WTC11 (cell line): ENCODE measurements around the gene ATP13A5. TPM values are rescaled to one million over a fixed set of nuclear protein-coding genes. Genes with fewer than 3 reads are reported as not detected.

Experiments used
- ATAC-seq: fragments of 200-7000 bp; cut with Tn5 transposase; 2 replicates; pipeline ENCODE4 v1.10.0; 2021; ENCODE audit warnings: mild to moderate bottlenecking, moderate library complexity
- CTCF ChIA-PET: fragments of 300-600 bp; sonication (Branson Sonifier 250); formaldehyde crosslinking; loops from one replicate; lab custom pipeline; 2021; ENCODE audit warnings: antibody characterized with exemption; lab: Charles Lee
- POLR2A ChIA-PET: fragments of 350-600 bp; sonication (Branson Sonifier 250); formaldehyde crosslinking; loops from one replicate; lab custom pipeline; 2021; ENCODE audit warnings: antibody characterized with exemption; lab: Charles Lee
- DNase-seq: peaks from one replicate; pipeline ENCODE4 v3.0.0; 2021; ENCODE audit warnings: low spot score
- H3K27ac Mint-ChIP-seq: 2 replicates; pipeline ENCODE4 v1.8.0; 2021; ENCODE audit warnings: mixed read lengths
- H3K27me3 Mint-ChIP-seq: 2 replicates; pipeline ENCODE4 v1.8.0; 2021; ENCODE audit warnings: low read depth, mild to moderate bottlenecking, moderate library complexity, mixed read lengths
- H3K36me3 Mint-ChIP-seq: 2 replicates; pipeline ENCODE4 v1.8.0; 2021; ENCODE audit warnings: mixed read lengths
- H3K4me1 Mint-ChIP-seq: 2 replicates; pipeline ENCODE4 v1.8.0; 2022; ENCODE audit warnings: mixed read lengths
- H3K4me3 Mint-ChIP-seq: 2 replicates; pipeline ENCODE4 v1.8.0; 2021; ENCODE audit warnings: mild to moderate bottlenecking, moderate library complexity, mixed read lengths
- H3K9me3 Mint-ChIP-seq: 2 replicates; pipeline ENCODE4 v1.8.0; 2021; ENCODE audit warnings: mixed read lengths
- CREB1 ChIP-seq: sonication (generic); formaldehyde crosslinking; IDR thresholded peaks from 2 replicates; pipeline ENCODE4 v1.8.0; 2023; ENCODE audit warnings: mild to moderate bottlenecking, missing genetic modification reagents
- CREM ChIP-seq: sonication (generic); formaldehyde crosslinking; IDR thresholded peaks from 2 replicates; pipeline ENCODE4 v1.8.1; 2022; ENCODE audit warnings: mild to moderate bottlenecking, missing genetic modification reagents, moderate library complexity
- EMX1 ChIP-seq: fragments of 250-450 bp; sonication (Bioruptor Pico); IDR thresholded peaks from 2 replicates; pipeline ENCODE4 v1.8.0; 2021; ENCODE audit warnings: mild to moderate bottlenecking
- FOXJ3 ChIP-seq: sonication (generic); formaldehyde crosslinking; IDR thresholded peaks from 2 replicates; pipeline ENCODE4 v1.9.0; 2021; ENCODE audit warnings: missing genetic modification reagents, mild to moderate bottlenecking, borderline replicate concordance
- JAZF1 ChIP-seq: fragments of 250-450 bp; sonication (Bioruptor Pico); IDR thresholded peaks from 2 replicates; pipeline ENCODE4 v1.9.0; 2021; ENCODE audit warnings: moderate library complexity, mild to moderate bottlenecking, inconsistent platforms
- KAT7 ChIP-seq: sonication (generic); formaldehyde crosslinking; IDR thresholded peaks from 2 replicates; pipeline ENCODE4 v1.8.1; 2023; ENCODE audit warnings: missing genetic modification reagents, mild to moderate bottlenecking, borderline replicate concordance
- MYBL2 ChIP-seq: sonication (generic); formaldehyde crosslinking; IDR thresholded peaks from 2 replicates; pipeline ENCODE4 v1.8.1; 2023; ENCODE audit warnings: mild to moderate bottlenecking, moderate library complexity, missing genetic modification reagents
- NR2C2 ChIP-seq: sonication (generic); formaldehyde crosslinking; IDR thresholded peaks from 2 replicates; pipeline ENCODE4 v1.8.0; 2022; ENCODE audit warnings: mild to moderate bottlenecking, missing genetic modification reagents
- SMAD3 ChIP-seq: sonication (generic); formaldehyde crosslinking; IDR thresholded peaks from 2 replicates; pipeline ENCODE4 v1.8.0; 2022; ENCODE audit warnings: missing genetic modification reagents, mild to moderate bottlenecking, borderline replicate concordance
- TCF7 ChIP-seq: sonication (generic); formaldehyde crosslinking; IDR thresholded peaks from 2 replicates; pipeline ENCODE4 v1.8.0; 2022; ENCODE audit warnings: mild to moderate bottlenecking, low read depth, missing genetic modification reagents, moderate library complexity
- TEAD4 ChIP-seq: sonication (generic); formaldehyde crosslinking; IDR thresholded peaks from 2 replicates; pipeline ENCODE4 v1.8.0; 2022; ENCODE audit warnings: mild to moderate bottlenecking, missing genetic modification reagents
- ZNF138 ChIP-seq: sonication (generic); formaldehyde crosslinking; conservative IDR thresholded peaks from 2 replicates; pipeline ENCODE4 v1.8.1; 2022; ENCODE audit warnings: mild to moderate bottlenecking, moderate library complexity, missing genetic modification reagents
- ZNF263 ChIP-seq: sonication (generic); formaldehyde crosslinking; IDR thresholded peaks from 2 replicates; pipeline ENCODE4 v1.8.1; 2022; ENCODE audit warnings: low read depth, mild to moderate bottlenecking, moderate library complexity, missing genetic modification reagents
- ZNF532 ChIP-seq: fragments of 250-450 bp; sonication (Bioruptor Pico); IDR thresholded peaks from 2 replicates; pipeline ENCODE4 v1.9.0; 2021; ENCODE audit warnings: mild to moderate bottlenecking, borderline replicate concordance
- total RNA-seq: library from RNA; stranded (reverse); gene quantifications from 3 replicates; pipeline ENCODE4 v1.2.3, GENCODE V29; 2021
- TF ChIP-seq, protein P1 (sequence below): sonication (generic); formaldehyde crosslinking; IDR thresholded peaks from 2 replicates; pipeline ENCODE4 v1.8.0; 2022; ENCODE audit warnings: mild to moderate bottlenecking, missing genetic modification reagents
- TF ChIP-seq, protein P2 (sequence below): sonication (generic); formaldehyde crosslinking; IDR thresholded peaks from 2 replicates; pipeline ENCODE4 v1.8.1; 2023; ENCODE audit warnings: mild to moderate bottlenecking, moderate library complexity, missing genetic modification reagents
- TF ChIP-seq, protein P3 (sequence below): sonication (generic); formaldehyde crosslinking; IDR thresholded peaks from 2 replicates; pipeline ENCODE4 v1.8.0; 2022; ENCODE audit warnings: missing genetic modification reagents
- TF ChIP-seq, protein P4 (sequence below): sonication (generic); formaldehyde crosslinking; IDR thresholded peaks from 2 replicates; pipeline ENCODE4 v1.8.1; 2023; ENCODE audit warnings: mild to moderate bottlenecking, missing genetic modification reagents, moderate library complexity

The ATP13A5 gene
- total RNA-seq, 1 experiment from 2014 or later, result not detected

DNA sequence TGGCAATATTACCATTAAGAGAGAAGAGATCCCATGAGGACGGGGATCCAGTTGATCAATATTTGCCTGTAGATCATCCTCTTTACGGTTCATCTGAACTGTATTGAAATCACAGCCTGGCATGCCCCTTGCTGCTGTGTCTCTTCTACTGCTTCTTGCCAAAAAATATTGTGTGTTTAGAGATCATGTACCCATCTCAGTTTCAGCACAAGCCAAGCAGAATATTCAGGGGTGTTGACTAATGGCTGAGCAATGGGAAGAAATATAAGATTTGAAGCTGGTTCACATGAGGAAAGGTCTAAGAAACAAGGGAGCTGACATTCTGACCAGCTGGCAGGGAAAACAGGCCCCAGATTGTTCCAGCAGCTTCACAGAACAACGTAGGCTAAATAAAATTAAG is 21.3 kb downstream of the ATP13A5 start:
- ATAC-seq, result no peak
- Mint-ChIP-seq H3K4me3 (no peak overlapping the region), H3K27ac (no peak overlapping the region)
- POLR2A ChIA-PET, result no interaction called here
- no peak for TF ChIP-seq TCF7 (CRISPR knock-in tag)
- TF ChIP-seq JAZF1 (CRISPR knock-in tag), result no peak
- no peak for TF ChIP-seq FOXJ3 (CRISPR knock-in tag)
- no peak for TF ChIP-seq KAT7
- TF ChIP-seq, protein P1, sequence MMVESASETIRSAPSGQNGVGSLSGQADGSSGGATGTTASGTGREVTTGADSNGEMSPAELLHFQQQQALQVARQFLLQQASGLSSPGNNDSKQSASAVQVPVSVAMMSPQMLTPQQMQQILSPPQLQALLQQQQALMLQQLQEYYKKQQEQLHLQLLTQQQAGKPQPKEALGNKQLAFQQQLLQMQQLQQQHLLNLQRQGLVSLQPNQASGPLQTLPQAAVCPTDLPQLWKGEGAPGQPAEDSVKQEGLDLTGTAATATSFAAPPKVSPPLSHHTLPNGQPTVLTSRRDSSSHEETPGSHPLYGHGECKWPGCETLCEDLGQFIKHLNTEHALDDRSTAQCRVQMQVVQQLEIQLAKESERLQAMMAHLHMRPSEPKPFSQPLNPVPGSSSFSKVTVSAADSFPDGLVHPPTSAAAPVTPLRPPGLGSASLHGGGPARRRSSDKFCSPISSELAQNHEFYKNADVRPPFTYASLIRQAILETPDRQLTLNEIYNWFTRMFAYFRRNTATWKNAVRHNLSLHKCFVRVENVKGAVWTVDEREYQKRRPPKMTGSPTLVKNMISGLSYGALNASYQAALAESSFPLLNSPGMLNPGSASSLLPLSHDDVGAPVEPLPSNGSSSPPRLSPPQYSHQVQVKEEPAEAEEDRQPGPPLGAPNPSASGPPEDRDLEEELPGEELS (CRISPR knock-in tag), result no peak
- TF ChIP-seq, protein P2, sequence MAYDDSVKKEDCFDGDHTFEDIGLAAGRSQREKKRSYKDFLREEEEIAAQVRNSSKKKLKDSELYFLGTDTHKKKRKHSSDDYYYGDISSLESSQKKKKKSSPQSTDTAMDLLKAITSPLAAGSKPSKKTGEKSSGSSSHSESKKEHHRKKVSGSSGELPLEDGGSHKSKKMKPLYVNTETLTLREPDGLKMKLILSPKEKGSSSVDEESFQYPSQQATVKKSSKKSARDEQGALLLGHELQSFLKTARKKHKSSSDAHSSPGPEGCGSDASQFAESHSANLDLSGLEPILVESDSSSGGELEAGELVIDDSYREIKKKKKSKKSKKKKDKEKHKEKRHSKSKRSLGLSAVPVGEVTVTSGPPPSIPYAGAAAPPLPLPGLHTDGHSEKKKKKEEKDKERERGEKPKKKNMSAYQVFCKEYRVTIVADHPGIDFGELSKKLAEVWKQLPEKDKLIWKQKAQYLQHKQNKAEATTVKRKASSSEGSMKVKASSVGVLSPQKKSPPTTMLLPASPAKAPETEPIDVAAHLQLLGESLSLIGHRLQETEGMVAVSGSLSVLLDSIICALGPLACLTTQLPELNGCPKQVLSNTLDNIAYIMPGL (CRISPR knock-in tag), result no peak
- TF ChIP-seq TEAD4, result no peak
- no peak for TF ChIP-seq ZNF532 (CRISPR knock-in tag)
- no peak for TF ChIP-seq CREB1 (CRISPR knock-in tag)
- no peak for TF ChIP-seq ZNF263 (CRISPR knock-in tag)
- no peak for TF ChIP-seq EMX1 (CRISPR knock-in tag)
- TF ChIP-seq NR2C2 (CRISPR knock-in tag), result no peak
- TF ChIP-seq MYBL2 (CRISPR knock-in tag), result no peak
- TF ChIP-seq, protein P3, sequence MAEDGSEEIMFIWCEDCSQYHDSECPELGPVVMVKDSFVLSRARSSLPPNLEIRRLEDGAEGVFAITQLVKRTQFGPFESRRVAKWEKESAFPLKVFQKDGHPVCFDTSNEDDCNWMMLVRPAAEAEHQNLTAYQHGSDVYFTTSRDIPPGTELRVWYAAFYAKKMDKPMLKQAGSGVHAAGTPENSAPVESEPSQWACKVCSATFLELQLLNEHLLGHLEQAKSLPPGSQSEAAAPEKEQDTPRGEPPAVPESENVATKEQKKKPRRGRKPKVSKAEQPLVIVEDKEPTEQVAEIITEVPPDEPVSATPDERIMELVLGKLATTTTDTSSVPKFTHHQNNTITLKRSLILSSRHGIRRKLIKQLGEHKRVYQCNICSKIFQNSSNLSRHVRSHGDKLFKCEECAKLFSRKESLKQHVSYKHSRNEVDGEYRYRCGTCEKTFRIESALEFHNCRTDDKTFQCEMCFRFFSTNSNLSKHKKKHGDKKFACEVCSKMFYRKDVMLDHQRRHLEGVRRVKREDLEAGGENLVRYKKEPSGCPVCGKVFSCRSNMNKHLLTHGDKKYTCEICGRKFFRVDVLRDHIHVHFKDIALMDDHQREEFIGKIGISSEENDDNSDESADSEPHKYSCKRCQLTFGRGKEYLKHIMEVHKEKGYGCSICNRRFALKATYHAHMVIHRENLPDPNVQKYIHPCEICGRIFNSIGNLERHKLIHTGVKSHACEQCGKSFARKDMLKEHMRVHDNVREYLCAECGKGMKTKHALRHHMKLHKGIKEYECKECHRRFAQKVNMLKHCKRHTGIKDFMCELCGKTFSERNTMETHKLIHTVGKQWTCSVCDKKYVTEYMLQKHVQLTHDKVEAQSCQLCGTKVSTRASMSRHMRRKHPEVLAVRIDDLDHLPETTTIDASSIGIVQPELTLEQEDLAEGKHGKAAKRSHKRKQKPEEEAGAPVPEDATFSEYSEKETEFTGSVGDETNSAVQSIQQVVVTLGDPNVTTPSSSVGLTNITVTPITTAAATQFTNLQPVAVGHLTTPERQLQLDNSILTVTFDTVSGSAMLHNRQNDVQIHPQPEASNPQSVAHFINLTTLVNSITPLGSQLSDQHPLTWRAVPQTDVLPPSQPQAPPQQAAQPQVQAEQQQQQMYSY (CRISPR knock-in tag), result no peak
- TF ChIP-seq CREM, result no peak
- no peak for TF ChIP-seq ZNF138
- TF ChIP-seq, protein P4, sequence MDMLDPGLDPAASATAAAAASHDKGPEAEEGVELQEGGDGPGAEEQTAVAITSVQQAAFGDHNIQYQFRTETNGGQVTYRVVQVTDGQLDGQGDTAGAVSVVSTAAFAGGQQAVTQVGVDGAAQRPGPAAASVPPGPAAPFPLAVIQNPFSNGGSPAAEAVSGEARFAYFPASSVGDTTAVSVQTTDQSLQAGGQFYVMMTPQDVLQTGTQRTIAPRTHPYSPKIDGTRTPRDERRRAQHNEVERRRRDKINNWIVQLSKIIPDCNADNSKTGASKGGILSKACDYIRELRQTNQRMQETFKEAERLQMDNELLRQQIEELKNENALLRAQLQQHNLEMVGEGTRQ (CRISPR knock-in tag), result no peak
- TF ChIP-seq SMAD3 (CRISPR knock-in tag), result no peak
- TF ChIP-seq, all 79 proteins: peak for 0
- Mint-ChIP-seq H3K4me1 (peaks cover 19% of the 10 kb centered on the region), H3K36me3 (no peaks in the 10 kb centered on the region), H3K9me3 (peaks cover 10% of the 10 kb centered on the region), H3K27me3 (no peaks in the 10 kb centered on the region)
- no peak for DNase-seq
- CTCF ChIA-PET, result no interaction called here
